GM12878 (cell line): ENCODE results near the gene ZDHHC1. TPM values are rescaled to one million over a fixed set of nuclear protein-coding genes. Genes with fewer than 3 reads are reported as not detected.

Experiments
- ATAC-seq: fragments of 200-7000 bp; cut with Tn5 transposase; 3 replicates; pipeline ENCODE4 v1.9.1; 2020; ENCODE audit warnings: mild to moderate bottlenecking, moderate library complexity
- BruUV-seq: library from RNA; stranded (reverse); fragments of 400-500 nt; replicated peaks from 2 replicates; lab custom pipeline; 2021; lab: Mats Ljungman, UMichigan
- CTCF ChIA-PET: fragments of 300-600 bp; sonication (Branson Sonifier 250); formaldehyde crosslinking; extraction: SDS; loops from one replicate; lab custom pipeline; 2021; ENCODE audit warnings: inconsistent platforms; lab: Yijun Ruan, JAX
- POLR2A ChIA-PET: fragments of 350-600 bp; formaldehyde crosslinking; extraction: SDS; loops from one replicate; lab custom pipeline; 2021; ENCODE audit warnings: inconsistent platforms; lab: Charles Lee
- RAD21 ChIA-PET: fragments of 300-600 bp; sonication (Branson Sonifier 250); formaldehyde crosslinking; loops from one replicate; lab custom pipeline; 2023; ENCODE audit warnings: antibody characterized with exemption; ENCODE audit not compliant: unreplicated experiment; lab: Charles Lee
- SMC1A ChIA-PET: fragments of 300-600 bp; sonication (Branson Sonifier 250); formaldehyde crosslinking; loops from one replicate; lab custom pipeline; 2023; ENCODE audit not compliant: unreplicated experiment, uncharacterized antibody; lab: Charles Lee
- DNase-seq: peaks from one replicate; pipeline ENCODE4 v3.0.0-alpha.2; 2011; ENCODE audit warnings: low read depth, low spot score
- FAIRE-seq: peaks from 3 replicates; lab custom pipeline; 2011; peaks lifted over from hg19 to GRCh38; lab: Jason Lieb, UNC
- H2AFZ ChIP-seq: 2 replicates; pipeline ENCODE4 v1.6.0; 2011; ENCODE audit warnings: low read depth, low read length, control low read depth; ENCODE audit not compliant: control insufficient read depth
- H3K27ac ChIP-seq: 2 replicates; pipeline ENCODE4 v1.5.1; 2011; ENCODE audit warnings: control low read depth; ENCODE audit not compliant: control insufficient read depth, insufficient read depth
- H3K27me3 ChIP-seq, 2 experiments: replicated peaks in 1 of 2; 2 replicates each; pipeline versions ENCODE4 v1.6.0 to v1.6.1; 2011; ENCODE audit warnings: low read length in 1 of 2; ENCODE audit not compliant: control insufficient read depth in 2 of 2, insufficient read depth in 2 of 2
- H3K36me3 ChIP-seq, 2 experiments: 2 replicates each; pipeline ENCODE4 v1.5.1; 2011; ENCODE audit warnings: low read length in 1 of 2; ENCODE audit not compliant: control insufficient read depth in 2 of 2, insufficient read depth in 2 of 2
- H3K4me1 ChIP-seq: 2 replicates; pipeline ENCODE4 v1.6.1; 2011; ENCODE audit warnings: mild to moderate bottlenecking, low read length, moderate library complexity, mixed read lengths; ENCODE audit not compliant: control insufficient read depth, insufficient read depth
- H3K4me2 ChIP-seq: 2 replicates; pipeline ENCODE4 v1.6.0; 2011; ENCODE audit warnings: control low read depth; ENCODE audit not compliant: control insufficient read depth, insufficient read depth
- H3K4me3 ChIP-seq: fragments of 200-600 bp; sonication (generic); 2 replicates; pipeline ENCODE4 v1.5.1; 2016
- H3K79me2 ChIP-seq: 2 replicates; pipeline ENCODE4 v1.6.0; 2011; ENCODE audit warnings: low read length; ENCODE audit not compliant: control insufficient read depth, insufficient read depth
- H3K9ac ChIP-seq: 2 replicates; pipeline ENCODE4 v1.8.0; 2011; ENCODE audit warnings: low read length, control low read depth, mixed read lengths; ENCODE audit not compliant: control insufficient read depth, insufficient read depth
- H3K9me3 ChIP-seq: replicated peaks from 3 replicates; pipeline ENCODE4 v1.5.1; 2011; ENCODE audit warnings: mild to moderate bottlenecking, low read length; ENCODE audit not compliant: control insufficient read depth, insufficient read depth
- H4K20me1 ChIP-seq: 2 replicates; pipeline ENCODE4 v1.6.0; 2011; ENCODE audit not compliant: control insufficient read depth, insufficient read depth
- BACH1 ChIP-seq: fragments of 450-650 bp; IDR thresholded peaks from 2 replicates; pipeline ENCODE4 v1.6.1; 2017; ENCODE audit warnings: mild to moderate bottlenecking, borderline replicate concordance
- E4F1 ChIP-seq: fragments of 450-650 bp; IDR thresholded peaks from 2 replicates; pipeline ENCODE4 v1.6.1; 2018; ENCODE audit warnings: borderline replicate concordance, mild to moderate bottlenecking; ENCODE audit not compliant: partially characterized antibody
- EED ChIP-seq: sonication (generic); IDR thresholded peaks from 2 replicates; pipeline ENCODE4 v1.6.1; 2016; ENCODE audit warnings: antibody characterized with exemption, low read depth
- EP300 ChIP-seq, 2 experiments: fragments of 150-350 bp in 1 of 2; IDR thresholded peaks; 2 replicates each; pipeline ENCODE4 v1.6.1; 2011 to 2012; ENCODE audit warnings: low read depth in 2 of 2, low read length in 2 of 2, borderline replicate concordance in 1 of 2, improper control_type of control experiment in 1 of 2, inconsistent platforms in 1 of 2; ENCODE audit not compliant: control insufficient read depth in 1 of 2
- ESRRA ChIP-seq: IDR thresholded peaks from 2 replicates; pipeline ENCODE4 v1.6.1; 2012; ENCODE audit warnings: mild to moderate bottlenecking, low read length, improper control_type of control experiment
- FOXK2 ChIP-seq: fragments of 450-650 bp; IDR thresholded peaks from 2 replicates; pipeline ENCODE4 v1.6.1; 2017; ENCODE audit warnings: mild to moderate bottlenecking, moderate library complexity
- GATAD2B ChIP-seq: fragments of 450-650 bp; conservative IDR thresholded peaks from 2 replicates; pipeline ENCODE4 v1.6.1; 2017; ENCODE audit warnings: low read depth, mild to moderate bottlenecking, moderate library complexity
- NR2C2 ChIP-seq: IDR thresholded peaks from 2 replicates; pipeline ENCODE4 v1.6.1; 2011; ENCODE audit warnings: borderline replicate concordance, low read depth; ENCODE audit not compliant: control insufficient read depth, insufficient read length
- PBX3 ChIP-seq: IDR thresholded peaks from 2 replicates; pipeline ENCODE4 v1.6.1; 2011; ENCODE audit warnings: mild to moderate bottlenecking, low read depth, low read length, moderate library complexity; ENCODE audit not compliant: insufficient replicate concordance
- STAT1 ChIP-seq: fragments of 450-650 bp; conservative IDR thresholded peaks from 2 replicates; pipeline ENCODE4 v1.6.1; 2014; ENCODE audit warnings: antibody characterized with exemption, mild to moderate bottlenecking
- USF1 ChIP-seq: IDR thresholded peaks from 2 replicates; pipeline ENCODE4 v1.6.1; 2011; ENCODE audit warnings: borderline replicate concordance, low read depth, mild to moderate bottlenecking, moderate library complexity, mixed read lengths, low read length; ENCODE audit not compliant: insufficient read depth; ENCODE audit errors: extremely low read length
- WGBS: methylation state at CpG from one replicate; pipeline ENCODE4 v1.1.6; 2016; ENCODE audit warnings: low lambda C conversion rate; ENCODE audit not compliant: insufficient replicate concordance, insufficient coverage; ENCODE audit errors: missing lambda C conversion rate; 5-methylcytosine and 5-hydroxymethylcytosine counted together
- in situ Hi-C: fragments of 300-500 bp; cut with MboI; formaldehyde crosslinking; loops from 9 replicates; pipeline ENCODE4 v1.14.3; 2018; ENCODE audit warnings: mixed read lengths
- intact Hi-C: fragments of 100-400 bp; cut with micrococcal nuclease; formaldehyde crosslinking; loops from one replicate; pipeline ENCODE4 v1.14.2; 2022; ENCODE audit not compliant: unreplicated experiment
- polyA plus RNA-seq, 11 experiments: library from polyadenylated mRNA; depleted of rRNA in 4 of 11; unstranded in 6 of 11; stranded (reverse) in 5 of 11; fragments of >200 nt; fragmentation: Nextera tagmentation in 4 of 11; fragmentation: Illumina TruSeq in 1 of 11; extraction: Ambion mirVana in 4 of 11; extraction: Trizol in 1 of 11; gene quantifications; 1 replicate in 1 of 11; 2 replicates in 10 of 11; pipeline versions ENCODE4 v1.2.1 to v1.2.3, GENCODE V29; 2011 to 2016; ENCODE audit warnings: inconsistent platforms in 2 of 11, missing spikeins in 2 of 11, low read depth in 1 of 11
- total RNA-seq, 4 experiments: library from RNA; depleted of rRNA in 3 of 4; stranded (reverse); fragments of >200 nt in 3 of 4; fragmentation: Illumina TruSeq in 1 of 4; extraction: Trizol in 1 of 4; gene quantifications; 2 replicates each; pipeline versions ENCODE4 v1.2.1 to v1.2.3, GENCODE V29; 2013 to 2021
- TF ChIP-seq, protein P1 (sequence below): fragments of 450-650 bp; IDR thresholded peaks from 2 replicates; pipeline ENCODE4 v1.6.1; 2017; ENCODE audit warnings: borderline replicate concordance
- TF ChIP-seq, protein P2 (sequence below): fragments of 450-650 bp; IDR thresholded peaks from 2 replicates; pipeline ENCODE4 v1.6.1; 2017; ENCODE audit warnings: mild to moderate bottlenecking

Gene ZDHHC1
- total and polyA plus RNA-seq, 10 of the 15 experiments (the other 5 are each of a cell fraction or from before 2014, with no cell fraction given), result 0.07 to 1.2 (median 0.66) TPM; not detected in 2

DNA sequence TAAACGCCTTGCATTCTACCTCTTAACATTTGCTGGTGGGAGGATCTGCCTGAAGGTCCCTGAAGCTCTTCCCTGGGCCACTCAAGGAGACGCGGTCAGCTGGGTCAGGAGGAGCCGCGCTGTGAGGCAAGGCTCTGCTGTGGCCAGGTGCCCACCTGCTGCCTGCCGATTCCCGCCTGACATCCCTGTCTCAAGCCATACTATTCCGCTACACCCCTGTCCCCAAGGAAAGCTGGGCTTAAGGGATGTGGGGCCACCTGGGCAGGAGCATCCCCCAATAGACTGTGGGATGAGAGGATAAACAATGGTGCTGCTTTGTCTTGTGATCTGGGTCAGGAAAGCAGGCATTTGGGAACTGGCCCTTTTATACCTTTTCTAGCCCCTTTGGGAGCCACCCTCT lies 28.1 kb downstream of the ZDHHC1 start (continued):
- no peak for TF ChIP-seq PBX3
- TF ChIP-seq, protein P1, sequence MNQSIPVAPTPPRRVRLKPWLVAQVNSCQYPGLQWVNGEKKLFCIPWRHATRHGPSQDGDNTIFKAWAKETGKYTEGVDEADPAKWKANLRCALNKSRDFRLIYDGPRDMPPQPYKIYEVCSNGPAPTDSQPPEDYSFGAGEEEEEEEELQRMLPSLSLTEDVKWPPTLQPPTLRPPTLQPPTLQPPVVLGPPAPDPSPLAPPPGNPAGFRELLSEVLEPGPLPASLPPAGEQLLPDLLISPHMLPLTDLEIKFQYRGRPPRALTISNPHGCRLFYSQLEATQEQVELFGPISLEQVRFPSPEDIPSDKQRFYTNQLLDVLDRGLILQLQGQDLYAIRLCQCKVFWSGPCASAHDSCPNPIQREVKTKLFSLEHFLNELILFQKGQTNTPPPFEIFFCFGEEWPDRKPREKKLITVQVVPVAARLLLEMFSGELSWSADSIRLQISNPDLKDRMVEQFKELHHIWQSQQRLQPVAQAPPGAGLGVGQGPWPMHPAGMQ, result no peak

DNA sequence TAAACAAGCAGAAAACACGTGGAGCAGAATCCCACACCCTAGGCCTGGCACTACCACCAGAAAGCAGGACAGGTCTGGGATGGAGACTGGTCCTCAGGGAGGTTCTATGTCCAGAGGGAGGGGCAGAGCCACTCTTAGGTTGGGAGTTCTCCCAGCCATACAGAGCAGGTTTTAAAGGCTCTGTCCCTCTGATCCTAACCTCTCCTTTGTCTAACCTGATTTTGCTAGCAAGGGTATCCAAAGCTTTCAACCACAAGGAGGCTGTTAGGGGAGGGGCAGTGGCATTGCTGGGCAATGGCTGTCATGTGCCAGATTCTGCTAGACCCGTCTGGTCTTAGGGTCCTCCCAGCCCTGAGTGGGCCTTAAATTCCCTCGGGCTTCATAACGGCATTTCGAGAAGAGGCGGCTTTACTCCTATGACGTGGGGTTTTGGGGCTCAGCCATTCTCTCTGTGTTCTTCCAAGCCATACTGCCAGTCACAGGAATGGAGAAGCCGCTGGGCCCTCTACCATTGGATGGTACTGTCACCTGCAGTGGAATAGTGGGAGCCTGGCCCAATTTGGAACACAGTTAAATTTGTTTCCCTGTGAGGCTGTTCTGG lies 28.7 kb downstream of the ZDHHC1 start:
- SMC1A ChIA-PET, result no interaction called here
- Histone ChIP-seq H3K79me2 (no peaks in the 10 kb centered on the region), H3K4me1 (no peaks in the 10 kb centered on the region), H4K20me1 (no peaks in the 10 kb centered on the region), H3K27me3 (peaks cover 0 to under 1% of the 10 kb centered on the region in 2 experiments; a peak in 3 of 4 replicates), H3K36me3 (no peaks in the 10 kb centered on the region), H3K4me2 (no peak overlapping the region), H3K27ac (no peak overlapping the region), H3K9ac (no peak overlapping the region), H3K4me3 (no peak overlapping the region), H2AFZ (no peak overlapping the region), H3K9me3 (no peaks in the 10 kb centered on the region)
- CTCF ChIA-PET, result interaction anchor here (0.6 to 0.9 kb wide), 2 partner anchors 31 to 109 kb away, joined by 3 read pairs; no protein-coding TSS in a partner anchor
- DNase-seq (no peak), FAIRE-seq (no peak), ATAC-seq (no peak)
- RAD21 ChIA-PET, result no interaction called here
- intact Hi-C loops, result no loop called here
- WGBS, result 30% methylated on average over 8 of the region's 8 CpGs
- in situ Hi-C loops, result no loop called here
- POLR2A ChIA-PET, result no interaction called here
- BruUV-seq, result no TSS peak
- TF ChIP-seq USF1, result no peak
- no peak for TF ChIP-seq E4F1
- no peak for TF ChIP-seq EED
- no peak for TF ChIP-seq ESRRA
- no peak for TF ChIP-seq STAT1
- TF ChIP-seq, protein P2, sequence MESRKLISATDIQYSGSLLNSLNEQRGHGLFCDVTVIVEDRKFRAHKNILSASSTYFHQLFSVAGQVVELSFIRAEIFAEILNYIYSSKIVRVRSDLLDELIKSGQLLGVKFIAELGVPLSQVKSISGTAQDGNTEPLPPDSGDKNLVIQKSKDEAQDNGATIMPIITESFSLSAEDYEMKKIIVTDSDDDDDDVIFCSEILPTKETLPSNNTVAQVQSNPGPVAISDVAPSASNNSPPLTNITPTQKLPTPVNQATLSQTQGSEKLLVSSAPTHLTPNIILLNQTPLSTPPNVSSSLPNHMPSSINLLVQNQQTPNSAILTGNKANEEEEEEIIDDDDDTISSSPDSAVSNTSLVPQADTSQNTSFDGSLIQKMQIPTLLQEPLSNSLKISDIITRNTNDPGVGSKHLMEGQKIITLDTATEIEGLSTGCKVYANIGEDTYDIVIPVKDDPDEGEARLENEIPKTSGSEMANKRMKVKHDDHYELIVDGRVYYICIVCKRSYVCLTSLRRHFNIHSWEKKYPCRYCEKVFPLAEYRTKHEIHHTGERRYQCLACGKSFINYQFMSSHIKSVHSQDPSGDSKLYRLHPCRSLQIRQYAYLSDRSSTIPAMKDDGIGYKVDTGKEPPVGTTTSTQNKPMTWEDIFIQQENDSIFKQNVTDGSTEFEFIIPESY, result no peak
- TF ChIP-seq NR2C2, result no peak
- no peak for TF ChIP-seq FOXK2
- TF ChIP-seq BACH1, result no peak
- TF ChIP-seq EP300 (IDR thresholded peaks at IDR 0.05; ENCODE audit: borderline replicate concordance in 1 of 2, control insufficient read depth in 1 of 2, low read depth in 2 of 2, low read length in 2 of 2), result no peak
- TF ChIP-seq GATAD2B, result no peak
